Natural killer cell (primary cell): ENCODE data around the gene KLHL20. TPM values are rescaled to one million over a fixed set of nuclear protein-coding genes. Genes with fewer than 3 reads are reported as not detected.

ENCODE experiments used
- ATAC-seq, 3 donors: fragments of 150-1000 bp in 2 of 3; fragments of 200-7000 bp in 1 of 3; cut with Tn5 transposase; 1 replicate in 1 of 3; 2 replicates in 2 of 3; pipeline ENCODE4 v1.10.0; 2021; ENCODE audit warnings: mild to moderate bottlenecking in 2 of 3, moderate library complexity in 2 of 3
- DNase-seq, 2 donors: peaks; one replicate each; pipeline versions ENCODE4 v3.0.0 to v3.0.0-alpha.2; 2013 to 2021; ENCODE audit warnings: mixed read lengths in 1 of 2
- H3K27ac ChIP-seq: one replicate; pipeline ENCODE4 v1.5.1; 2013; ENCODE audit warnings: mild to moderate bottlenecking, low read length
- H3K27me3 ChIP-seq: one replicate; pipeline ENCODE4 v1.6.1; 2013; ENCODE audit warnings: low read length; ENCODE audit not compliant: control insufficient read depth, insufficient read depth
- H3K36me3 ChIP-seq: one replicate; pipeline ENCODE4 v1.6.1; 2013; ENCODE audit warnings: low read length; ENCODE audit not compliant: control insufficient read depth, insufficient read depth
- H3K4me1 ChIP-seq: one replicate; pipeline ENCODE4 v1.6.1; 2013; ENCODE audit warnings: low read length; ENCODE audit not compliant: control insufficient read depth, insufficient read depth
- H3K4me3 ChIP-seq: one replicate; pipeline ENCODE4 v1.5.1; 2013; ENCODE audit warnings: low read length
- H3K9me3 ChIP-seq: one replicate; pipeline ENCODE4 v1.6.1; 2013; ENCODE audit warnings: low read length; ENCODE audit not compliant: control insufficient read depth, insufficient read depth
- H3K27ac Mint-ChIP-seq, 2 donors: one replicate each; pipeline ENCODE4 v1.8.0; 2022; ENCODE audit warnings: mild to moderate bottlenecking in 2 of 2, mixed read lengths in 2 of 2, moderate library complexity in 1 of 2
- H3K27me3 Mint-ChIP-seq, 2 donors: one replicate each; pipeline ENCODE4 v1.8.0; 2022; ENCODE audit warnings: low read depth in 2 of 2, mixed read lengths in 2 of 2
- H3K36me3 Mint-ChIP-seq: one replicate; pipeline ENCODE4 v1.8.0; 2022; ENCODE audit warnings: mixed read lengths
- H3K4me1 Mint-ChIP-seq, 2 donors: one replicate each; pipeline ENCODE4 v1.8.0; 2022; ENCODE audit warnings: mixed read lengths in 2 of 2
- H3K4me3 Mint-ChIP-seq: one replicate; pipeline ENCODE4 v1.8.0; 2022; ENCODE audit warnings: mild to moderate bottlenecking, moderate library complexity, mixed read lengths
- H3K9me3 Mint-ChIP-seq, 2 donors: one replicate each; pipeline ENCODE4 v1.8.0; 2022; ENCODE audit warnings: mixed read lengths in 2 of 2
- WGBS: methylation state at CpG from one replicate; pipeline ENCODE4 v1.1.7; 2013; ENCODE audit warnings: missing lambda C conversion rate; ENCODE audit not compliant: insufficient coverage; 5-methylcytosine and 5-hydroxymethylcytosine counted together
- intact Hi-C: fragments of 100-400 bp; cut with micrococcal nuclease; formaldehyde crosslinking; loops from one replicate; pipeline ENCODE4 v1.14.2; 2022
- total RNA-seq, 4 donors: library from RNA; stranded (reverse); fragments of 120-200 nt in 1 of 4; gene quantifications; one replicate each; pipeline versions ENCODE4 v1.2.3 to v1.2.4, GENCODE V29; 2013 to 2022
- TF ChIP-seq, protein P1 (sequence below): fragments of 200-600 bp; IDR thresholded peaks from one replicate; pipeline ENCODE4 v1.8.0; 2022; ENCODE audit warnings: antibody characterized with exemption

KLHL20 gene
- total RNA-seq, 3 donors from 2014 or later (not counting 1 experiment from before 2014, with no cell fraction given): 31.4 to 34.5 (median 33.1) TPM

DNA sequence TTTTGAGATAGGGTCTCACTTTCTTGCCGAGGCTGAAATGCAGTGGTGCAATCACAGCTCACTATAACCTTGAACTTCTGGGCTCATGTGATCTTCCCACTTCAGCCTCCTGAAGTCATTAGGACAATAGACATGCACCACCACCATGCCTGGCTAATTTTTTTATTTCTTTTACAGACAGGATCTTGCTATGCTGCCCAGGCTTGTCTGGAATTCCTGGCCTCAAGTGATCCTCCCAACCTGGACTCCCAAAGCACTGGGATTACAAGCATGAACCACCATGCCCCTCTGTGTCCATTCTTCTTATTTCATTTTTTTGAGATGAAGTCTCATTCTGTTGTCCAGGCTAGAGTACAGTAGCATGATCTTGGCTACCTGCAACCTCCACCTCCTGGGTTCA lies 12.0 kb upstream of the KLHL20 start:
- Mint-ChIP-seq H3K27me3 (peaks cover 19 to 65% of the 10 kb centered on the region in 2 donors), H3K36me3 (no peaks in the 10 kb centered on the region), H3K9me3 (no peaks in the 10 kb centered on the region), H3K4me3 (no peak overlapping the region), H3K27ac (no peak overlapping the region), H3K4me1 (no peaks in the 10 kb centered on the region)
- DNase-seq: no peak
- Histone ChIP-seq H3K9me3 (no peaks in the 10 kb centered on the region), H3K36me3 (no peaks in the 10 kb centered on the region), H3K27ac (no peak overlapping the region), H3K27me3 (no peaks in the 10 kb centered on the region), H3K4me3 (no peak overlapping the region), H3K4me1 (no peaks in the 10 kb centered on the region)
- no peak for ATAC-seq
- intact Hi-C loops: no loop called here
- 100% methylated on average over 1 of the region's 1 CpG for WGBS
- TF ChIP-seq, protein P1, sequence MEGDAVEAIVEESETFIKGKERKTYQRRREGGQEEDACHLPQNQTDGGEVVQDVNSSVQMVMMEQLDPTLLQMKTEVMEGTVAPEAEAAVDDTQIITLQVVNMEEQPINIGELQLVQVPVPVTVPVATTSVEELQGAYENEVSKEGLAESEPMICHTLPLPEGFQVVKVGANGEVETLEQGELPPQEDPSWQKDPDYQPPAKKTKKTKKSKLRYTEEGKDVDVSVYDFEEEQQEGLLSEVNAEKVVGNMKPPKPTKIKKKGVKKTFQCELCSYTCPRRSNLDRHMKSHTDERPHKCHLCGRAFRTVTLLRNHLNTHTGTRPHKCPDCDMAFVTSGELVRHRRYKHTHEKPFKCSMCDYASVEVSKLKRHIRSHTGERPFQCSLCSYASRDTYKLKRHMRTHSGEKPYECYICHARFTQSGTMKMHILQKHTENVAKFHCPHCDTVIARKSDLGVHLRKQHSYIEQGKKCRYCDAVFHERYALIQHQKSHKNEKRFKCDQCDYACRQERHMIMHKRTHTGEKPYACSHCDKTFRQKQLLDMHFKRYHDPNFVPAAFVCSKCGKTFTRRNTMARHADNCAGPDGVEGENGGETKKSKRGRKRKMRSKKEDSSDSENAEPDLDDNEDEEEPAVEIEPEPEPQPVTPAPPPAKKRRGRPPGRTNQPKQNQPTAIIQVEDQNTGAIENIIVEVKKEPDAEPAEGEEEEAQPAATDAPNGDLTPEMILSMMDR: no peak

DNA sequence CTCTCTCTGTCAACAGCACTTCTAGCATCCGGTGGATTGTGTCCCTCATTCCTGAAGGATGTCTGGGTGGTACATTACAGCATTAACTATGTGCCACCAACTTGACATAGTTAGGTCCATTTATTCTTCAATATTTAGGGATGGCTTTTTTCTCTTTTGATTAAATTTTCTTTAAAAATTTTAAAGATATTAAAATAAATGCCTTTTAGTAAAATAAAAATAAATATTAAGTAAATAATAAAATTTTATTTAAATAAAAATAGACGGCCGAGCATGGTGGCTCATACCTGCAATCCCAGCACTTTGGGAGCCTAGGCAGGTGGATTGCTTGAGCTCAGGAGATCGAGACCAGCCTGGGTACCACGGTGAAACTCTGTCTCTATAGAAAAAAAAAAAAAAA lies 9.7 kb upstream of the KLHL20 start:
- intact Hi-C loops: no loop called here
- H3K4me1 Mint-ChIP-seq: no peaks in the 10 kb centered on the region
- H3K4me3 Mint-ChIP-seq: no peak overlapping the region
- no peak overlapping the region for H3K27ac ChIP-seq
- no peaks in the 10 kb centered on the region for H3K9me3 ChIP-seq
- no peak overlapping the region for H3K4me3 ChIP-seq
- no peak overlapping the region for H3K27ac Mint-ChIP-seq
- H3K36me3 Mint-ChIP-seq: no peaks in the 10 kb centered on the region
- H3K27me3 Mint-ChIP-seq: peaks cover 17 to 52% of the 10 kb centered on the region in 2 donors
- 78% methylated on average over 4 of the region's 5 CpGs for WGBS
- ATAC-seq: no peak
- TF ChIP-seq, protein P1: no peak
- no peaks in the 10 kb centered on the region for H3K36me3 ChIP-seq
- no peaks in the 10 kb centered on the region for H3K4me1 ChIP-seq
- no peaks in the 10 kb centered on the region for H3K9me3 Mint-ChIP-seq
- no peak for DNase-seq
- peaks cover 5% of the 10 kb centered on the region for H3K27me3 ChIP-seq

DNA sequence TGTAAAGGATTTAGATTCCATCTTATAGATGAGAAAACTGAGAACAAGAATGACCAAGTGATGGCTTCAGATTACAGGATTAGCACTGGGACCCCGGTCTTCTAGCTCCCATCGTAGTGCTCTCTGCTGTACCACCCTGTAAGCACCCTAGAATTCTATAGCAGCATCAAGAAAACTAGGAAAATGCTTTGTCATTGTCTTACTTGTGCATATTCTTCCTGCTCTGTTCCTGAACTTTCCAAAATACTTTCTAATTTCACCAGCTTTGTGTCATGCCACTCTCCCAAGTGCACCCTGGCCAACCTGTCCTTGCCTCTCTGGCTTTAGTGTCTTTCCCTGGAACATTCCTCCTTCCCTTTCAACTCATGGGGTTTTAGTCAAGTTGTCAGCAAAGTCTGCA lies 6.0 kb upstream of the KLHL20 start:
- Histone ChIP-seq H3K9me3 (no peaks in the 10 kb centered on the region), H3K27me3 (peaks cover 7% of the 10 kb centered on the region), H3K4me3 (no peak overlapping the region), H3K4me1 (no peaks in the 10 kb centered on the region), H3K27ac (no peak overlapping the region), H3K36me3 (no peaks in the 10 kb centered on the region)
- TF ChIP-seq, protein P1: no peak
- WGBS: 51% methylated on average over 2 of the region's 2 CpGs
- Mint-ChIP-seq H3K4me3 (no peak overlapping the region), H3K4me1 (no peaks in the 10 kb centered on the region), H3K9me3 (no peaks in the 10 kb centered on the region), H3K27ac (no peak overlapping the region), H3K36me3 (no peaks in the 10 kb centered on the region), H3K27me3 (peaks cover 25 to 62% of the 10 kb centered on the region in 2 donors)
- DNase-seq (no peak), ATAC-seq (no peak)
- intact Hi-C loops: no loop called here

DNA sequence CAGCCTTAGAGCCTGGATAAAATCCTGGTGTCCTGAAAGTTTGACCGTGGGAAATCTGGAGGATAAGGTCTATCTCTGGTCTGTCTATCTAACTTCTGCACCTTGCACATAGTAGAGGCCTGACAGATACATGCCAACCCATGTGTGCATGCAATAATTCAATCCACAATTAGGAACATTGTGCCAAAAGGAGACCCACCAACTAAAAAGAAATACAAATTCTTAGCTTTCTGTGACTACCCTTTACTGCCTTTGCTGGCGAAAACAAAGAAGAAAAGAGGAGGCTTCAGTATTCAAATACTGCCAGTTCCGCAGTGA lies 381 bp upstream of the KLHL20 start:
- WGBS: 60% methylated on average over 3 of the region's 3 CpGs

More for the DNA sequence above, 381 bp upstream of the KLHL20 start:
- intact Hi-C loops: loop anchor here (5.0 to 10.0 kb wide), 3 partner anchors 110 to 280 kb away; partner anchors contain the start of genes CENPL and DARS2
- peaks cover 16 to 38% of the 10 kb centered on the region in 2 donors for H3K27me3 Mint-ChIP-seq
- DNase-seq (no peak), ATAC-seq (no peak)
- H3K4me3 Mint-ChIP-seq: peak overlapping the region; percentile 96
- no peaks in the 10 kb centered on the region for H3K9me3 Mint-ChIP-seq
- H3K36me3 ChIP-seq: peaks cover 3% of the 10 kb centered on the region
- no peaks in the 10 kb centered on the region for H3K9me3 ChIP-seq
- H3K27ac Mint-ChIP-seq: peak overlapping the region; percentile 95 to 96
- peak overlapping the region; percentile 99 for H3K4me3 ChIP-seq
- H3K4me1 ChIP-seq: no peaks in the 10 kb centered on the region
- H3K27me3 ChIP-seq: peaks cover 5% of the 10 kb centered on the region
- peak overlapping the region; percentile 94 for H3K27ac ChIP-seq
- TF ChIP-seq, protein P1: no peak
- peaks cover 24 to 25% of the 10 kb centered on the region in 2 donors for H3K4me1 Mint-ChIP-seq
- no peaks in the 10 kb centered on the region for H3K36me3 Mint-ChIP-seq
